A673 (cell line): ENCODE results near the gene PCBP2.

ENCODE experiments used
- EZH2 ChIP-seq: fragments of 200-600 bp; sonication (generic); IDR thresholded peaks from 2 replicates; pipeline ENCODE4 v1.6.1; 2017; ENCODE audit warnings: borderline replicate concordance, low read depth, mild to moderate bottlenecking, mixed read lengths, antibody characterized with exemption, low read length; ENCODE audit not compliant: poor library complexity, severe bottlenecking
- TF ChIP-seq, protein P1 (sequence below): fragments of 300-800, 200-600 bp; sonication (generic); conservative IDR thresholded peaks from 2 replicates; pipeline ENCODE4 v1.5.1; 2017; ENCODE audit warnings: low read depth, mild to moderate bottlenecking, antibody characterized with exemption, low read length, moderate library complexity, mixed read lengths

DNA sequence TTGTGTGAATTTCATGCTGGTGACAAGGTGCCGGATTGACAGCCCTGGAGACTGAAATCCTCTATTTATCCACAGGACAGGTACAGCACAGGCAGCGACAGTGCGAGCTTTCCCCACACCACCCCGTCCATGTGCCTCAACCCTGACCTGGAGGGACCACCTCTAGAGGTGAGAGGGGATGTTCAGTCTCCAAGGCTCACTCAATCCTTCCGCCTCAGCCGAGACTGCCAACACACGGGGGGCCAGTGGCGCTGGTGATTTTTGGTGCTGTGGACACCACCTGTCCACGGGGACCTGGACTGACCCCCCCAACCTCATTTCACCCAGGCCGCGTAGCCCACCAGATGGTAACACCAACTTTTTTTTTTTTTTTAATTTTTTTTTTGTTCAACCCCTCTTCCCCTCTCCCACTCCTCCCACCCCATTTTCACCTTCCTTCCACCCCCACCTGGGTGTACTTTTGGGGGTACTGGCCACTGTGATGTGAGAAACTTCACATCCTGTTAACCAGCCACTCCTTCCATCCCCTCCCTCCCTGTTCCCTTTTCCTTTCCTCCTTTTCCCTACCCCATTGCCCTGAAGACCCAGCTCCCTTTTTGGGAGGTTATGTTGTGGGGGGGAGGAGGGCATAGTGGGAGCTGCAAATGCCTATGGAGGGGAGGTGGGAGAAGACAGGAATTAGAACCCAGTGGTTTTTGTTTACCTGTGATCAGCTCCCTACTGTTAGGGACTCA lies 12.9 kb downstream of the PCBP2 start:
- TF ChIP-seq EZH2, result no peak
- TF ChIP-seq, protein P1, sequence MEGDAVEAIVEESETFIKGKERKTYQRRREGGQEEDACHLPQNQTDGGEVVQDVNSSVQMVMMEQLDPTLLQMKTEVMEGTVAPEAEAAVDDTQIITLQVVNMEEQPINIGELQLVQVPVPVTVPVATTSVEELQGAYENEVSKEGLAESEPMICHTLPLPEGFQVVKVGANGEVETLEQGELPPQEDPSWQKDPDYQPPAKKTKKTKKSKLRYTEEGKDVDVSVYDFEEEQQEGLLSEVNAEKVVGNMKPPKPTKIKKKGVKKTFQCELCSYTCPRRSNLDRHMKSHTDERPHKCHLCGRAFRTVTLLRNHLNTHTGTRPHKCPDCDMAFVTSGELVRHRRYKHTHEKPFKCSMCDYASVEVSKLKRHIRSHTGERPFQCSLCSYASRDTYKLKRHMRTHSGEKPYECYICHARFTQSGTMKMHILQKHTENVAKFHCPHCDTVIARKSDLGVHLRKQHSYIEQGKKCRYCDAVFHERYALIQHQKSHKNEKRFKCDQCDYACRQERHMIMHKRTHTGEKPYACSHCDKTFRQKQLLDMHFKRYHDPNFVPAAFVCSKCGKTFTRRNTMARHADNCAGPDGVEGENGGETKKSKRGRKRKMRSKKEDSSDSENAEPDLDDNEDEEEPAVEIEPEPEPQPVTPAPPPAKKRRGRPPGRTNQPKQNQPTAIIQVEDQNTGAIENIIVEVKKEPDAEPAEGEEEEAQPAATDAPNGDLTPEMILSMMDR, result no peak
